Measurements from ENCODE around the gene MTMR11.
A peak's percentile ranks its signal among the peaks of the same experiment; 100 is the strongest.
"Not testable (repeated sequence)": the region's sequence is repeated elsewhere in the genome, so short reads cannot be mapped to it uniquely, and the experiment has no call there.

Gene MTMR11

DNA sequence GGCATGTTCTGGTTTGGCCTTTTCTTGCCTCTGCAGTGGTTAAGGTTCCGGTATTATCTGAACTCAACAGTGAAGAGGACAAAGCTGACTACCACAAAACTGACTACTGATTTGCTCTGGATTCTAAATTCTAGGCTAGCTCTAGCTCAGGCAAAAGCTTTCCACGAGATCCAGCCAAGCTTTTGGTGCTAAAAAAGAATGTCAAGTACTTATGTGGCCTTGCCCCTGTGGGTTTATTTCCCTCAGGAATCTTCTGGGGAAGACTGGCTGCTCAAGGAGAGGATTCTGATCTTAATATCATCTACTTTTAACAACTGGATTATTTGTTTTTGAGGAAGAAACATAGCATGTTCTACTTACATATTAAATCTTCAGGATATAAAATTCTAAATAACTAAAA is 26.1 kb upstream of the MTMR11 start:
- Histone ChIP-seq H4K20me1 (ENCODE audit: insufficient read depth, low read length) (no peaks in the 10 kb centered on the region), H3K4me3 (ENCODE audit: low read depth in 1 of 2, low read length in 2 of 2) (no peak overlapping the region), H3K36me3 (ENCODE audit: insufficient read depth, low read length) (no peaks in the 10 kb centered on the region), H3K27ac (ENCODE audit: low read length) (no peak overlapping the region), H3K79me2 (ENCODE audit: insufficient read depth, low read length) (no peaks in the 10 kb centered on the region), H3K4me2 (ENCODE audit: insufficient read depth, low read length) (no peak overlapping the region), H2AFZ (ENCODE audit: low read depth, low read length) (peak overlapping the region; percentile 4; the same call in 1 of the 2 replicates), H3K9ac (ENCODE audit: low read depth, low read length) (no peak overlapping the region), H3K27me3 (ENCODE audit: insufficient read depth, low read length, poor library complexity) (no peaks in the 10 kb centered on the region), H3K4me1 (ENCODE audit: insufficient read depth, low read length) (peaks cover 11% of the 10 kb centered on the region), H3K9me3 (ENCODE audit: insufficient read depth, low read length, severe bottlenecking) (peaks cover 3% of the 10 kb centered on the region)
- ATAC-seq (ENCODE audit: insufficient read depth, low read depth) (no peak), DNase-seq (no peak)
- no peak for TF ChIP-seq EZH2 (IDR thresholded peaks at IDR 0.05; ENCODE audit: borderline replicate concordance, low read depth, low read length, severe bottlenecking)
- TF ChIP-seq, protein P1, sequence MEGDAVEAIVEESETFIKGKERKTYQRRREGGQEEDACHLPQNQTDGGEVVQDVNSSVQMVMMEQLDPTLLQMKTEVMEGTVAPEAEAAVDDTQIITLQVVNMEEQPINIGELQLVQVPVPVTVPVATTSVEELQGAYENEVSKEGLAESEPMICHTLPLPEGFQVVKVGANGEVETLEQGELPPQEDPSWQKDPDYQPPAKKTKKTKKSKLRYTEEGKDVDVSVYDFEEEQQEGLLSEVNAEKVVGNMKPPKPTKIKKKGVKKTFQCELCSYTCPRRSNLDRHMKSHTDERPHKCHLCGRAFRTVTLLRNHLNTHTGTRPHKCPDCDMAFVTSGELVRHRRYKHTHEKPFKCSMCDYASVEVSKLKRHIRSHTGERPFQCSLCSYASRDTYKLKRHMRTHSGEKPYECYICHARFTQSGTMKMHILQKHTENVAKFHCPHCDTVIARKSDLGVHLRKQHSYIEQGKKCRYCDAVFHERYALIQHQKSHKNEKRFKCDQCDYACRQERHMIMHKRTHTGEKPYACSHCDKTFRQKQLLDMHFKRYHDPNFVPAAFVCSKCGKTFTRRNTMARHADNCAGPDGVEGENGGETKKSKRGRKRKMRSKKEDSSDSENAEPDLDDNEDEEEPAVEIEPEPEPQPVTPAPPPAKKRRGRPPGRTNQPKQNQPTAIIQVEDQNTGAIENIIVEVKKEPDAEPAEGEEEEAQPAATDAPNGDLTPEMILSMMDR (IDR thresholded peaks at IDR 0.05; ENCODE audit: borderline replicate concordance, extremely low read depth, low read length, poor library complexity, severe bottlenecking): no peak

DNA sequence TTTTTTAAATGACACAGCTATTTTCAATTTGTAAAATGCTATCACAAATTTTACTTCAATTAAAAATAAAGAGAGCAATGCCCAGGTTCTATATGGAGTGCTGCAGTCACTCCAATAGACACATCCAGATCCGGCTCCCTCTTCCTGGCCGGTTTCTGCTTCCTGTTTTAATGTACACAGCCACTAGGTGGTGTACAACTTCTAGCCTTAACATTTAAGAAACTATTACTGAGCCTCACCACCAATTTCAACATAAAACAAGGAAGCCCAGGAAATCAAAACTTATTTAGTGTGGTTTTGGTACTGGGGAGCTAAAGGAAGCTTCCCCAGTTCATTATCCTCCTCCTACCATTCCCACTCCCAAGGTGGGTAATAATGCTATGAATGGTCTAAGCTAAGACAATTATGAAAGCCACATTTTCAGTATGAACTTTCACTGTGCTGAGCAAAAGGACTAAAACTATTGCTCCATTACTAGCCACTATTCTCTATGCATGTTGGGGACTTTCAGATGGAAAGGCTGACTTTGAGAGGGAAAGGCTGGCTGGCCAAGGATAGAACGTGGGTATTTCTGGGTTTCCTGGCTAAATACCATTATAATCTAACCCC is 25.5 kb upstream of the MTMR11 start:
- Histone ChIP-seq H3K4me1 (ENCODE audit: insufficient read depth, low read length) (peaks cover 11% of the 10 kb centered on the region), H3K9me3 (ENCODE audit: insufficient read depth, low read length, severe bottlenecking) (peaks cover 3% of the 10 kb centered on the region), H3K4me2 (ENCODE audit: insufficient read depth, low read length) (peak overlapping the region; percentile 26; the same call in 1 of the 2 replicates), H3K79me2 (ENCODE audit: insufficient read depth, low read length) (no peaks in the 10 kb centered on the region), H4K20me1 (ENCODE audit: insufficient read depth, low read length) (no peaks in the 10 kb centered on the region), H3K4me3 (ENCODE audit: low read depth in 1 of 2, low read length in 2 of 2) (no peak overlapping the region), H3K36me3 (ENCODE audit: insufficient read depth, low read length) (no peaks in the 10 kb centered on the region), H3K27ac (ENCODE audit: low read length) (peak overlapping the region; percentile 45; the same call in 1 of the 2 replicates), H2AFZ (ENCODE audit: low read depth, low read length) (peak overlapping the region; percentile 62), H3K27me3 (ENCODE audit: insufficient read depth, low read length, poor library complexity) (no peaks in the 10 kb centered on the region), H3K9ac (ENCODE audit: low read depth, low read length) (no peak overlapping the region)
- DNase-seq (peak; percentile 73), ATAC-seq (ENCODE audit: insufficient read depth, low read depth) (peak; percentile 97)
- TF ChIP-seq, protein P1 (IDR thresholded peaks at IDR 0.05; ENCODE audit: borderline replicate concordance, extremely low read depth, low read length, poor library complexity, severe bottlenecking): peak; percentile 85
- no peak for TF ChIP-seq EZH2 (IDR thresholded peaks at IDR 0.05; ENCODE audit: borderline replicate concordance, low read depth, low read length, severe bottlenecking)

DNA sequence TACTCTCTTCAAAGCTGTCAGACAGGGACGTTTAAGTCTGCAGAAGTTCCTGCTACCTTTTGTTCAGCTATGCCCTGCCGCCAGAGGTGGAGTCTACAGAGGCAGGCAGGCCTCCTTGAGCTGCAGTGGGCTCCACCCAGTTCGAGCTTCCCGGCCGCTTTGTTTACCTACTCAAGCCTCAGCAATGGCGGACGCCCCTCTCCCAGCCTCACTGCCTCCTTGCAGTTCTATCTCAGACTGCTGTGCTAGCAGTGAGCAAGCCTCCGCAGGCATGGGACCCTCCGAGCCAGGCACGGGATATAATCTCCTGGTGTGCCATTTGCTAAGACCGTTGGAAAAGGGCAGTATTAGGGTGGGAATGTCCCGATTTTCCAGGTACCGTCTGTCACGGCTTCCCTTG is 20.9 kb upstream of the MTMR11 start:
- not testable (repeated sequence) for H2AFZ ChIP-seq (ENCODE audit: low read depth, low read length)

DNA sequence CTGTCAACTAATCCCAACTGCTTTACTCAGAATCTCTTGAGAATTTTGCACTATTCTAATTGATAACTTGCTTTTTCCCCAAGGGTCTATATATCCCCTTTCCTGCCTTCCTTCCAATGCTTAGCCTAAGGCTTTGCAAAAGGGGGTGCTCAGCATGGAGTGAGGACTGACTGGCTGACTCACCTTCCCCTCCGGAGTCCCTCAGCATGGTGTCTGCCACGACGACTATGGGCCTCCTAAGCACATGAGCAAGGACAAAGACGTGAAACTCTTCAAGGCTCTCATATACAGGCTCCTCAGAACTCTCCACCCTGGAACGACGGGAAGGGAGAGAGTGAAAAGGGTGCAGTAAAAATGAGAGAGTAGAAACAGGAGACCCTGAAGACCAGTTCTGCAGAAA is 13.2 kb upstream of the MTMR11 start:
- TF ChIP-seq, protein P1 (IDR thresholded peaks at IDR 0.05; ENCODE audit: borderline replicate concordance, extremely low read depth, low read length, poor library complexity, severe bottlenecking): no peak
- TF ChIP-seq EZH2 (IDR thresholded peaks at IDR 0.05; ENCODE audit: borderline replicate concordance, low read depth, low read length, severe bottlenecking): no peak
- no peak overlapping the region for H3K27ac ChIP-seq (ENCODE audit: low read length)
- H3K36me3 ChIP-seq (ENCODE audit: insufficient read depth, low read length): no peaks in the 10 kb centered on the region

More for the DNA sequence above, 20.9 kb upstream of the MTMR11 start:
- not testable (repeated sequence) for H4K20me1 ChIP-seq (ENCODE audit: insufficient read depth, low read length); H3K4me3 ChIP-seq (ENCODE audit: low read depth in 1 of 2, low read length in 2 of 2); H3K27ac ChIP-seq (ENCODE audit: low read length); H3K27me3 ChIP-seq (ENCODE audit: insufficient read depth, low read length, poor library complexity); H3K9ac ChIP-seq (ENCODE audit: low read depth, low read length); H3K79me2 ChIP-seq (ENCODE audit: insufficient read depth, low read length); H3K9me3 ChIP-seq (ENCODE audit: insufficient read depth, low read length, severe bottlenecking); H3K36me3 ChIP-seq (ENCODE audit: insufficient read depth, low read length); H3K4me2 ChIP-seq (ENCODE audit: insufficient read depth, low read length); DNase-seq; ATAC-seq (ENCODE audit: insufficient read depth, low read depth)
- peaks cover 11% of the 10 kb centered on the region for H3K4me1 ChIP-seq (ENCODE audit: insufficient read depth, low read length)

More for the DNA sequence above, 13.2 kb upstream of the MTMR11 start:
- Histone ChIP-seq H3K4me1 (ENCODE audit: insufficient read depth, low read length) (no peaks in the 10 kb centered on the region), H2AFZ (ENCODE audit: low read depth, low read length) (no peak overlapping the region), H3K4me3 (ENCODE audit: low read depth in 1 of 2, low read length in 2 of 2) (no peak overlapping the region), H3K9me3 (ENCODE audit: insufficient read depth, low read length, severe bottlenecking) (no peaks in the 10 kb centered on the region), H3K27me3 (ENCODE audit: insufficient read depth, low read length, poor library complexity) (no peaks in the 10 kb centered on the region), H3K4me2 (ENCODE audit: insufficient read depth, low read length) (no peak overlapping the region), H3K9ac (ENCODE audit: low read depth, low read length) (no peak overlapping the region), H3K79me2 (ENCODE audit: insufficient read depth, low read length) (no peaks in the 10 kb centered on the region), H4K20me1 (ENCODE audit: insufficient read depth, low read length) (no peaks in the 10 kb centered on the region)
- ATAC-seq (ENCODE audit: insufficient read depth, low read depth) (no peak), DNase-seq (no peak)

Measured in DND-41 (cell line).